Measurements from ENCODE around the gene THSD4. TPM values are rescaled to one million over a fixed set of nuclear protein-coding genes. Genes with fewer than 3 reads are reported as not detected.
A peak's percentile ranks its signal among the peaks of the same experiment; 100 is the strongest.

Gene THSD4
- total RNA-seq, 1 donor from 2014 or later: 2.5 TPM

DNA sequence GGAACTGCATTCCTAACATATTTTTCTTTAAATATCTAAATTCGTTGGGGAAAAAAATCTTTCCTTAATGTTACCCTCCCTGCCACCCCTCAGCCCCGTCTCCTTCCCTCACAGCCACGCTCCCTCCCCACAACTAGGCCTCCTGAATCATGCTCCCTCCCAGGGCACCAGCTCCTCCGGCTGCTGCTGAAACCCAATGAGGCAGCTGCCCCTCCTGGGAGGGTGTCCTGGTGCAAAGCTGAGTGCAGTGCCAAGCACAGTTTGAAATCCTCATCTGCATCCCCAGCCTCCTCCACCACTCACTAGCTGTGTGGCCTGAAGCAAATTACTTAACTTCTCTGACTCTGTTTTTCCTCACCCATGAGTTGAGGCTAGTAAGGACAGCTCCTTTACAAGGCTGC, 692.4 kb downstream of the THSD4 start:
- Histone ChIP-seq H2AFZ (ENCODE audit: low read depth, low read length) (no peak overlapping the region), H3K27me3 (ENCODE audit: insufficient read depth, low read length) (no peaks in the 10 kb centered on the region), H3K9me3 (ENCODE audit: insufficient read depth, low read depth, low read length) (no peaks in the 10 kb centered on the region), H3K27ac (ENCODE audit: low read depth, low read length) (no peak overlapping the region), H3K9ac (ENCODE audit: low read length) (no peak overlapping the region), H3K4me3 (ENCODE audit: insufficient read depth, low read depth, low read length) (no peak overlapping the region), H3K36me3 (ENCODE audit: insufficient read depth, low read length) (no peaks in the 10 kb centered on the region), H3K4me1 (ENCODE audit: insufficient read depth, low read length) (peaks cover 21% of the 10 kb centered on the region), H3K4me2 (ENCODE audit: low read length) (peak overlapping the region; percentile 50), H3K79me2 (ENCODE audit: insufficient read depth, low read length) (no peaks in the 10 kb centered on the region), H4K20me1 (ENCODE audit: insufficient read depth, low read length) (no peaks in the 10 kb centered on the region)
- no peak for TF ChIP-seq EZH2 (IDR thresholded peaks at IDR 0.05; ENCODE audit: insufficient read depth, low read length)
- TF ChIP-seq, protein P1, sequence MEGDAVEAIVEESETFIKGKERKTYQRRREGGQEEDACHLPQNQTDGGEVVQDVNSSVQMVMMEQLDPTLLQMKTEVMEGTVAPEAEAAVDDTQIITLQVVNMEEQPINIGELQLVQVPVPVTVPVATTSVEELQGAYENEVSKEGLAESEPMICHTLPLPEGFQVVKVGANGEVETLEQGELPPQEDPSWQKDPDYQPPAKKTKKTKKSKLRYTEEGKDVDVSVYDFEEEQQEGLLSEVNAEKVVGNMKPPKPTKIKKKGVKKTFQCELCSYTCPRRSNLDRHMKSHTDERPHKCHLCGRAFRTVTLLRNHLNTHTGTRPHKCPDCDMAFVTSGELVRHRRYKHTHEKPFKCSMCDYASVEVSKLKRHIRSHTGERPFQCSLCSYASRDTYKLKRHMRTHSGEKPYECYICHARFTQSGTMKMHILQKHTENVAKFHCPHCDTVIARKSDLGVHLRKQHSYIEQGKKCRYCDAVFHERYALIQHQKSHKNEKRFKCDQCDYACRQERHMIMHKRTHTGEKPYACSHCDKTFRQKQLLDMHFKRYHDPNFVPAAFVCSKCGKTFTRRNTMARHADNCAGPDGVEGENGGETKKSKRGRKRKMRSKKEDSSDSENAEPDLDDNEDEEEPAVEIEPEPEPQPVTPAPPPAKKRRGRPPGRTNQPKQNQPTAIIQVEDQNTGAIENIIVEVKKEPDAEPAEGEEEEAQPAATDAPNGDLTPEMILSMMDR (IDR thresholded peaks at IDR 0.05; ENCODE audit: insufficient read depth, low read depth, low read length): no peak
- H3K36me3 Mint-ChIP-seq (ENCODE audit: low read depth, unreplicated experiment): no peaks in the 10 kb centered on the region
- H3K27ac Mint-ChIP-seq (ENCODE audit: unreplicated experiment): no peak overlapping the region
- H3K4me3 Mint-ChIP-seq (ENCODE audit: unreplicated experiment): no peak overlapping the region
- no peaks in the 10 kb centered on the region for H3K9me3 Mint-ChIP-seq (ENCODE audit: unreplicated experiment)
- H3K4me1 Mint-ChIP-seq (ENCODE audit: low read depth, unreplicated experiment): peaks cover 29% of the 10 kb centered on the region
- no peak for DNase-seq (ENCODE audit: low read depth)
- no peak for FAIRE-seq
- peaks cover 17% of the 10 kb centered on the region for H3K27me3 Mint-ChIP-seq (ENCODE audit: low read depth, unreplicated experiment)

DNA sequence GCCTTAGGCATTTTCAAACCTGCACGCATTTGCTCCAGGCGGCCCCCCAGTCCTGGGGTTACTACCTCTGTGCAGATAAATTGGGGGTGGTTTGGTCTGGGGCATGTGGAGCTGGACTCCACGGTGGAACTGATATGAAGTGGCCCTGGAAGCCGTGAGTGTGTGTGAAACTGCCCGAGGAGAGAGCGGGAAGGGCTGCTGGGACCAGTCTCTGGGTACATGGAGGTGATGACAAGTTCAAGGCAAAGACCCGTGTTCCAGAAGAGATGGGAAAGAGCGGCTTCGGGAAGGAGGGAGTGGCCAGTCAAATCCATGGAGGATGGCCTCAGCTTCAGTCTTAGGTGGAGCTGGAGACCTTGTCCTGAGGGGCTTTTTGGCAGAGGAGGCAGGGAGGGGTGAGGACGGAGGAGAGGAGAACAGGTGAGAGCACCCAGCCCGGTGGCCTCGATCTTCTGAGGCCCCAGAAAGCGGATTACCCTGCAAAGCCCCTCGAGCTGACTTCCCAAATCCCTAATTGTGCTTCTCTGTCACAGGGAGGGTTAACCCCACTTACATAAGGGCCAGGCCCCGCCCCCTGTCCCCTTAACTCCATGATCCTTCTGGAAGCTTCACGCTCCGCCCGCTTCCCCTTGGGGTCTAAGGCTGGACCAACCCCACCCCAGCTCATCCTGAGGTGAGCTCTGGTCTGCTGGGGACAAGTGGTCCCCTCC, 693.2 kb downstream of the THSD4 start:
- Mint-ChIP-seq H3K9me3 (ENCODE audit: unreplicated experiment) (no peaks in the 10 kb centered on the region), H3K36me3 (ENCODE audit: low read depth, unreplicated experiment) (no peaks in the 10 kb centered on the region), H3K27ac (ENCODE audit: unreplicated experiment) (no peak overlapping the region), H3K4me1 (ENCODE audit: low read depth, unreplicated experiment) (peaks cover 29% of the 10 kb centered on the region), H3K4me3 (ENCODE audit: unreplicated experiment) (no peak overlapping the region), H3K27me3 (ENCODE audit: low read depth, unreplicated experiment) (peaks cover 18% of the 10 kb centered on the region)
- Histone ChIP-seq H3K4me2 (ENCODE audit: low read length) (no peak overlapping the region), H3K4me3 (ENCODE audit: insufficient read depth, low read depth, low read length) (no peak overlapping the region), H4K20me1 (ENCODE audit: insufficient read depth, low read length) (no peaks in the 10 kb centered on the region), H3K9me3 (ENCODE audit: insufficient read depth, low read depth, low read length) (no peaks in the 10 kb centered on the region), H3K4me1 (ENCODE audit: insufficient read depth, low read length) (peaks cover 21% of the 10 kb centered on the region), H3K9ac (ENCODE audit: low read length) (no peak overlapping the region), H3K79me2 (ENCODE audit: insufficient read depth, low read length) (no peaks in the 10 kb centered on the region), H3K27me3 (ENCODE audit: insufficient read depth, low read length) (no peaks in the 10 kb centered on the region), H3K36me3 (ENCODE audit: insufficient read depth, low read length) (no peaks in the 10 kb centered on the region), H3K27ac (ENCODE audit: low read depth, low read length) (no peak overlapping the region), H2AFZ (ENCODE audit: low read depth, low read length) (no peak overlapping the region)
- FAIRE-seq (no peak), DNase-seq (ENCODE audit: low read depth) (no peak)
- no peak for TF ChIP-seq EZH2 (IDR thresholded peaks at IDR 0.05; ENCODE audit: insufficient read depth, low read length)
- TF ChIP-seq, protein P1 (IDR thresholded peaks at IDR 0.05; ENCODE audit: insufficient read depth, low read depth, low read length): no peak

DNA sequence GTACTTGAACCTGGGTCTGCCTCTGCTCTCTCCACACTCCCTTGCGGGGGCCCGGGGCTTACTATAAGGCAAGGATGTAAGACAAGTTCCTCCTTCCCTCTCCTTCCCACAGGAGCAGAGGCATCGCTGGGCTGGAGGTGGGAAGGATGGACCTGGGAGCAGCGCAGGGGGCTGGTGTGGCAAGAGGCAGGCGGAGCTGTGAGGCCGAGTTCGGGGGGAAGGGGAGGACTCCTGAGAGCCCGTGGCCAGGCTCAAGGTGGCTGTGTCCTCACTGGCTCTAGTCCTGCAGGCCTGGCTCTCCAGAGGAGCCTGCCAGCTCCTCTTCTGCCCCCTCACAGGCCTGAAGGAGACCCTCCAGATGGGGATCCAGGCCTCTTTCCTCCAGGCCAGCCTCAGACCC, 694.1 kb downstream of the THSD4 start:
- no peak overlapping the region for H3K27ac ChIP-seq (ENCODE audit: low read depth, low read length)
- FAIRE-seq: no peak
- H3K4me1 ChIP-seq (ENCODE audit: insufficient read depth, low read length): peaks cover 21% of the 10 kb centered on the region
- H3K4me3 ChIP-seq (ENCODE audit: insufficient read depth, low read depth, low read length): no peak overlapping the region
- no peak overlapping the region for H3K9ac ChIP-seq (ENCODE audit: low read length)
- no peak overlapping the region for H3K4me3 Mint-ChIP-seq (ENCODE audit: unreplicated experiment)
- H3K9me3 Mint-ChIP-seq (ENCODE audit: unreplicated experiment): no peaks in the 10 kb centered on the region
- no peak overlapping the region for H2AFZ ChIP-seq (ENCODE audit: low read depth, low read length)
- no peaks in the 10 kb centered on the region for H3K36me3 ChIP-seq (ENCODE audit: insufficient read depth, low read length)
- H3K27me3 ChIP-seq (ENCODE audit: insufficient read depth, low read length): no peaks in the 10 kb centered on the region
- peaks cover 20% of the 10 kb centered on the region for H3K27me3 Mint-ChIP-seq (ENCODE audit: low read depth, unreplicated experiment)
- peaks cover 29% of the 10 kb centered on the region for H3K4me1 Mint-ChIP-seq (ENCODE audit: low read depth, unreplicated experiment)
- no peaks in the 10 kb centered on the region for H4K20me1 ChIP-seq (ENCODE audit: insufficient read depth, low read length)
- no peaks in the 10 kb centered on the region for H3K36me3 Mint-ChIP-seq (ENCODE audit: low read depth, unreplicated experiment)
- no peak for DNase-seq (ENCODE audit: low read depth)
- H3K9me3 ChIP-seq (ENCODE audit: insufficient read depth, low read depth, low read length): no peaks in the 10 kb centered on the region
- H3K4me2 ChIP-seq (ENCODE audit: low read length): no peak overlapping the region
- H3K27ac Mint-ChIP-seq (ENCODE audit: unreplicated experiment): no peak overlapping the region
- TF ChIP-seq EZH2 (IDR thresholded peaks at IDR 0.05; ENCODE audit: insufficient read depth, low read length): no peak
- TF ChIP-seq, protein P1 (IDR thresholded peaks at IDR 0.05; ENCODE audit: insufficient read depth, low read depth, low read length): no peak
- no peaks in the 10 kb centered on the region for H3K79me2 ChIP-seq (ENCODE audit: insufficient read depth, low read length)
